Measurements from ENCODE around the gene ATP5ME.

DNA sequence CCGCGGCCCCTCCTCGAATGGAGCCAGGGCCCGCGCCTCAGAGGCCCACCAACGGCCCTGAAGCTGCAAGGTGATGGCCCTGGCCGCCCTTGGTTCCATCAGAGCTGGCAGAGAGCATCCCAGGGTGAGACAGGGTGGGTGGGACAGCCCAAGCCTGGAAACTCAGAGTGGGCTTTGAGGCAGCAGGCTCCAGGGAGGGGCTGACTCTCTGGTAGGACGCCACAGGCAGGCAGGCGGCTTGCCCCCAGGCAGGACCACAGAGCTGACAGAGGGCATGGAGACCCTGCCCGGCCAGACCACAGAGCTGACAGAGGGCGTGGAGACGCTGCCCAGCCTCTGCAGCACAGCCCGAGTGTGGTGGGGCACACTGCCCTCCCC lies 5.0 kb upstream of the ATP5ME start:
- TF ChIP-seq POLR2AphosphoS5 (IDR thresholded peaks at IDR 0.05; ENCODE audit: low read depth, low read length) (no peak), TAF1 (IDR thresholded peaks at IDR 0.05; ENCODE audit: borderline replicate concordance, insufficient read depth, low read length) (no peak)
- TF ChIP-seq, protein P1, sequence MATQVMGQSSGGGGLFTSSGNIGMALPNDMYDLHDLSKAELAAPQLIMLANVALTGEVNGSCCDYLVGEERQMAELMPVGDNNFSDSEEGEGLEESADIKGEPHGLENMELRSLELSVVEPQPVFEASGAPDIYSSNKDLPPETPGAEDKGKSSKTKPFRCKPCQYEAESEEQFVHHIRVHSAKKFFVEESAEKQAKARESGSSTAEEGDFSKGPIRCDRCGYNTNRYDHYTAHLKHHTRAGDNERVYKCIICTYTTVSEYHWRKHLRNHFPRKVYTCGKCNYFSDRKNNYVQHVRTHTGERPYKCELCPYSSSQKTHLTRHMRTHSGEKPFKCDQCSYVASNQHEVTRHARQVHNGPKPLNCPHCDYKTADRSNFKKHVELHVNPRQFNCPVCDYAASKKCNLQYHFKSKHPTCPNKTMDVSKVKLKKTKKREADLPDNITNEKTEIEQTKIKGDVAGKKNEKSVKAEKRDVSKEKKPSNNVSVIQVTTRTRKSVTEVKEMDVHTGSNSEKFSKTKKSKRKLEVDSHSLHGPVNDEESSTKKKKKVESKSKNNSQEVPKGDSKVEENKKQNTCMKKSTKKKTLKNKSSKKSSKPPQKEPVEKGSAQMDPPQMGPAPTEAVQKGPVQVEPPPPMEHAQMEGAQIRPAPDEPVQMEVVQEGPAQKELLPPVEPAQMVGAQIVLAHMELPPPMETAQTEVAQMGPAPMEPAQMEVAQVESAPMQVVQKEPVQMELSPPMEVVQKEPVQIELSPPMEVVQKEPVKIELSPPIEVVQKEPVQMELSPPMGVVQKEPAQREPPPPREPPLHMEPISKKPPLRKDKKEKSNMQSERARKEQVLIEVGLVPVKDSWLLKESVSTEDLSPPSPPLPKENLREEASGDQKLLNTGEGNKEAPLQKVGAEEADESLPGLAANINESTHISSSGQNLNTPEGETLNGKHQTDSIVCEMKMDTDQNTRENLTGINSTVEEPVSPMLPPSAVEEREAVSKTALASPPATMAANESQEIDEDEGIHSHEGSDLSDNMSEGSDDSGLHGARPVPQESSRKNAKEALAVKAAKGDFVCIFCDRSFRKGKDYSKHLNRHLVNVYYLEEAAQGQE (IDR thresholded peaks at IDR 0.05; ENCODE audit: insufficient read depth in 1 of 2, low read depth in 2 of 2, low read length in 2 of 2): no peak

Measured in PFSK-1 (cell line).